Transverse colon (tissue), 4 donors: Measurements from ENCODE around the gene IL10. TPM values are rescaled to one million over a fixed set of nuclear protein-coding genes. Genes with fewer than 3 reads are reported as not detected.

ENCODE experiments used
- DNase-seq: peaks from one replicate; pipeline ENCODE4 v3.0.0-alpha.2; 2019
- H3K27ac ChIP-seq, 4 donors: fragments of 200-600 bp; sonication (generic); 2 replicates each; pipeline ENCODE4 v1.5.1; 2016 to 2018; ENCODE audit warnings: inconsistent platforms in 4 of 4
- H3K27me3 ChIP-seq: fragments of 200-600 bp; sonication (generic); 2 replicates; pipeline ENCODE4 v1.5.1; 2017; ENCODE audit warnings: inconsistent platforms
- H3K36me3 ChIP-seq, 4 donors: fragments of 200-600 bp; sonication (generic); 2 replicates each; pipeline ENCODE4 v1.5.1; 2017 to 2019; ENCODE audit warnings: inconsistent platforms in 4 of 4
- H3K4me1 ChIP-seq, 4 donors: fragments of 200-600 bp; sonication (generic); 2 replicates each; pipeline ENCODE4 v1.5.1; 2017 to 2020; ENCODE audit warnings: inconsistent platforms in 4 of 4
- H3K4me3 ChIP-seq, 4 donors: fragments of 200-600 bp; sonication (generic); 1 replicate in 1 of 4; 2 replicates in 3 of 4; pipeline versions ENCODE4 v1.5.1 to v1.6.1; 2017 to 2019; ENCODE audit warnings: inconsistent platforms in 4 of 4
- H3K9me3 ChIP-seq, 2 donors: fragments of 200-600 bp; sonication (generic); 2 replicates each; pipeline ENCODE4 v1.5.1; 2017 to 2019; ENCODE audit warnings: inconsistent platforms in 2 of 2
- EP300 ChIP-seq: sonication (generic); formaldehyde crosslinking; IDR thresholded peaks from one replicate; pipeline ENCODE4 v1.6.1; 2017; ENCODE audit warnings: antibody characterized with exemption, low read depth
- POLR2A ChIP-seq: fragments of 450-650 bp; IDR thresholded peaks from one replicate; pipeline ENCODE4 v1.6.1; 2016; ENCODE audit warnings: antibody characterized with exemption, mild to moderate bottlenecking, moderate library complexity
- POLR2AphosphoS5 ChIP-seq, 3 donors: sonication (generic); formaldehyde crosslinking; IDR thresholded peaks; one replicate each; pipeline ENCODE4 v1.6.1; 2016; ENCODE audit warnings: antibody characterized with exemption in 3 of 3
- WGBS, 2 donors: methylation state at CpG; one replicate each; pipeline ENCODE4 v1.1.5; 2018; ENCODE audit warnings: low coverage in 1 of 2; 5-methylcytosine and 5-hydroxymethylcytosine counted together
- in situ Hi-C, 4 donors: fragments of 200-750 bp; cut with MboI; loops; one replicate each; pipeline versions ENCODE4 v1.15.0 to v1.15.1; 2017; ENCODE audit warnings: low sequenced_read_pairs in 3 of 4, low pct_ligation_motif_present in 1 of 4, low pct_unique_long_range_greater_than_20kb in 1 of 4
- intact Hi-C: fragments of 100-400 bp; cut with DNase I; formaldehyde crosslinking; loops from one replicate; pipeline ENCODE4 v1.15.1; 2023; ENCODE audit warnings: low total_unique reads
- total RNA-seq, 4 donors: library from RNA; depleted of rRNA; stranded (reverse); fragments of >200 nt; gene quantifications; one replicate each; pipeline ENCODE4 v1.1.0, GENCODE V29; 2016
- TF ChIP-seq, protein P1 (sequence below), 5 experiments: fragments of 200-600 bp in 3 of 5; fragments of 450-650 bp in 2 of 5; sonication (generic) in 3 of 5; IDR thresholded peaks; 1 replicate in 2 of 5; 2 replicates in 3 of 5; pipeline ENCODE4 v1.5.1; 2016 to 2017; ENCODE audit warnings: antibody characterized with exemption in 5 of 5, inconsistent platforms in 3 of 5, mild to moderate bottlenecking in 2 of 5, moderate library complexity in 1 of 5

The IL10 gene
- total RNA-seq, 4 donors from 2014 or later: 1.6 to 4.4 TPM; not detected in 2

GRCh38 chr1:206793620-206794019 lies 21.3 kb upstream of the IL10 start:
- in situ Hi-C loops (no loop called here), intact Hi-C loops (no loop called here)
- Histone ChIP-seq H3K4me1 (no peaks in the 10 kb centered on the region), H3K4me3 (no peak overlapping the region), H3K27ac (no peak overlapping the region), H3K9me3 (no peaks in the 10 kb centered on the region), H3K36me3 (no peaks in the 10 kb centered on the region), H3K27me3 (no peaks in the 10 kb centered on the region)
- 61 to 66% methylated on average over 6 to 7 of the region's 7 CpGs for WGBS, 2 donors
- TF ChIP-seq EP300 (no peak), POLR2AphosphoS5 (IDR thresholded peaks at IDR 0.05) (no peak), POLR2A (no peak)
- TF ChIP-seq, protein P1, sequence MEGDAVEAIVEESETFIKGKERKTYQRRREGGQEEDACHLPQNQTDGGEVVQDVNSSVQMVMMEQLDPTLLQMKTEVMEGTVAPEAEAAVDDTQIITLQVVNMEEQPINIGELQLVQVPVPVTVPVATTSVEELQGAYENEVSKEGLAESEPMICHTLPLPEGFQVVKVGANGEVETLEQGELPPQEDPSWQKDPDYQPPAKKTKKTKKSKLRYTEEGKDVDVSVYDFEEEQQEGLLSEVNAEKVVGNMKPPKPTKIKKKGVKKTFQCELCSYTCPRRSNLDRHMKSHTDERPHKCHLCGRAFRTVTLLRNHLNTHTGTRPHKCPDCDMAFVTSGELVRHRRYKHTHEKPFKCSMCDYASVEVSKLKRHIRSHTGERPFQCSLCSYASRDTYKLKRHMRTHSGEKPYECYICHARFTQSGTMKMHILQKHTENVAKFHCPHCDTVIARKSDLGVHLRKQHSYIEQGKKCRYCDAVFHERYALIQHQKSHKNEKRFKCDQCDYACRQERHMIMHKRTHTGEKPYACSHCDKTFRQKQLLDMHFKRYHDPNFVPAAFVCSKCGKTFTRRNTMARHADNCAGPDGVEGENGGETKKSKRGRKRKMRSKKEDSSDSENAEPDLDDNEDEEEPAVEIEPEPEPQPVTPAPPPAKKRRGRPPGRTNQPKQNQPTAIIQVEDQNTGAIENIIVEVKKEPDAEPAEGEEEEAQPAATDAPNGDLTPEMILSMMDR (IDR thresholded peaks at IDR 0.05): no peak
- DNase-seq: no peak

- Histone ChIP-seq H3K9me3 (no peaks in the 10 kb centered on the region), H3K27ac (no peak overlapping the region), H3K4me3 (no peak overlapping the region), H3K36me3 (no peaks in the 10 kb centered on the region), H3K27me3 (no peaks in the 10 kb centered on the region), H3K4me1 (no peaks in the 10 kb centered on the region)
- in situ Hi-C loops: no loop called here
- no peak for TF ChIP-seq POLR2A
- no peak for TF ChIP-seq POLR2AphosphoS5 (IDR thresholded peaks at IDR 0.05)
- no peak for TF ChIP-seq EP300
- TF ChIP-seq, protein P1 (IDR thresholded peaks at IDR 0.05): no peak
- no peak for DNase-seq
- WGBS, 2 donors: 68 to 80% methylated on average over 6 to 15 of the region's 16 CpGs
- intact Hi-C loops: no loop called here
These were observed 20.8 kb upstream of the IL10 start for GRCh38 chr1:206792939-206793607.

DNA sequence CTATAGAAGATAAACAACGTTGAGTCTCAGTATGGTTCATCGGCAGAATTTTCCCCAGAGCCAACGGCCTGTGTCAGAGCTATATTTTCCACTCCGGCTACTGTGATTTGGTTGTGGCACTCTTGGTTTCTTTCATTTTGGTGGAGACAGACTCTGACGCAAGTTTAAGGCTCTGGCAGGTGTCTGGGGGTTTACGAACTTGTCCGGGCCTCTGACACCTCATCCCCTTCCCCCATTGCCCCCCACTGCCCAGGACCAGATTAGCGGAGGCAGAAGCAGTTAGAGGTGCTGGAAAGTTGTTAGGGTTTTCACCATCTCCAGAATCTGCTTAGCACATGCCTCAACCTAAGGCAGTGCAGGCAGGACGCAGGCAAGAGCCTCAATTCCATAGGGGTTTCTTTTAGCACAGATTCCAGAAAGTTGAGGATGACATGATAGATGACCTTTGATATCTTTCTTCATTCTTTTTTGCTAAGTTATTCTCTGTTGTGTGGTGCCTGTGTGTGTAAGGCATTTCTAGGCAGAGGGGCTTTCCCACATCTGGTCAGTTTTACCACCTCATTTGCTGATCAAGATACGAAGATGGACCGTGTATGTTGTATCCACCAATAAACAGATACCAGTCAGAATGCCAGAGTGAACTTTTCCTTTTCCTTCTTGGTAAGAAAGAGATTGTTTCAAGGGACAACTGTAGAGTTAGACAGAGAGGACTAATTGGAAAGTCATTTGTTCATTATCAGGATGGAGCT lies 18.4 kb upstream of the IL10 start:
- H3K36me3 ChIP-seq: no peaks in the 10 kb centered on the region
- no peaks in the 10 kb centered on the region for H3K4me1 ChIP-seq
- no peak overlapping the region for H3K4me3 ChIP-seq
- no peaks in the 10 kb centered on the region for H3K27me3 ChIP-seq
- 67 to 83% methylated on average over 11 of the region's 11 CpGs for WGBS, 2 donors
- intact Hi-C loops: no loop called here
- no peak for DNase-seq
- no peaks in the 10 kb centered on the region for H3K9me3 ChIP-seq
- TF ChIP-seq, protein P1 (IDR thresholded peaks at IDR 0.05): no peak
- TF ChIP-seq EP300 (no peak), POLR2AphosphoS5 (IDR thresholded peaks at IDR 0.05) (no peak)
- in situ Hi-C loops: no loop called here
- no peak overlapping the region for H3K27ac ChIP-seq

DNA sequence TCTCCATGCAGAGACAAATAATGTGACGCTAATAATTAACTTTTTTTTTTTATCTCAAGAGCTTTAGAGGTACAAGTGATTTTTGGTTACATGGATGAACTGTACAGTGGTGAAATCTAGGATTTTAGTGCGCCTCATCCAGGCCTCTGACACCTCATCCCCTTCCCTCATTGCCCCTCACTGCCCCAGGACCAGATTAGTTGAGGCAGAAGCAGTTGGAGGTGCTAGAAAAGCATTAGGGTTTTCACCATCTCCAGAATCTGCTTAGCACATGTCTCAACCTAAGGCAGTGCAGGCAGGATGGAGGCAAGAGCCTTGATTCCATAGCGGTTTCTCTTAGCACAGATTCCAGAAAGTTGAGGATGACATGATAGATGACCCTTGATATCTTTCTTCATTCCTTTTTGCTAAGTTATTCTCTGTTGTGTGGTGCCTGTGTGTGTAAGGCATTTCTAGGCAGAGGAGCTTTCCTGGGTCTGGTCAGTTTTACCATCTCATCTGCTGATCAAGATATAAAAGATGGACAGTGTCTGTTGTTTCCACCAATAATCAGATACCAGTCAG lies 16.3 kb upstream of the IL10 start:
- Histone ChIP-seq H3K27ac (no peak overlapping the region), H3K27me3 (no peaks in the 10 kb centered on the region), H3K9me3 (no peaks in the 10 kb centered on the region), H3K4me3 (no peak overlapping the region), H3K4me1 (no peaks in the 10 kb centered on the region), H3K36me3 (no peaks in the 10 kb centered on the region)
- TF ChIP-seq EP300 (no peak), POLR2AphosphoS5 (IDR thresholded peaks at IDR 0.05) (no peak), POLR2A (no peak)
- TF ChIP-seq, protein P1 (IDR thresholded peaks at IDR 0.05): no peak
- DNase-seq: no peak
- intact Hi-C loops: no loop called here
- in situ Hi-C loops: no loop called here
- WGBS, 2 donors: 96 to 99% methylated on average over 2 to 3 of the region's 3 CpGs
